K562 (cell line): Measurements from ENCODE around the gene MCM7. TPM values are rescaled to one million over a fixed set of nuclear protein-coding genes. Genes with fewer than 3 reads are reported as not detected.

ENCODE experiments used
- IFI16 ChIP-seq: fragments of 250-450 bp; sonication (Bioruptor Pico); IDR thresholded peaks from 2 replicates; pipeline ENCODE4 v2.1.2; 2022; ENCODE audit warnings: mild to moderate bottlenecking, inconsistent platforms
- MIER1 ChIP-seq: fragments of 450-650 bp; IDR thresholded peaks from 2 replicates; pipeline ENCODE4 v1.6.1; 2016; ENCODE audit warnings: antibody characterized with exemption, mild to moderate bottlenecking, low read depth
- NCOA6 ChIP-seq: fragments of 450-650 bp; IDR thresholded peaks from 2 replicates; pipeline ENCODE4 v1.6.1; 2017; ENCODE audit warnings: mild to moderate bottlenecking
- PTBP1 ChIP-seq: fragments of 200-400 bp; formaldehyde crosslinking; IDR thresholded peaks from 2 replicates; pipeline ENCODE4 v1.6.1; 2017; ENCODE audit warnings: low read depth, low read length
- RFX5 ChIP-seq: IDR thresholded peaks from 2 replicates; pipeline ENCODE4 v1.6.1; 2011; ENCODE audit warnings: low read depth, mild to moderate bottlenecking, improper control_type of control experiment, low read length
- ZNF589 ChIP-seq: fragments of 200-800 bp; sonication (Bioruptor generic); IDR thresholded peaks from 2 replicates; pipeline ENCODE4 v1.6.1; 2016; ENCODE audit warnings: low read depth, missing genetic modification characterization, missing compliant biosample characterization
- polyA plus RNA-seq, 8 experiments: library from polyadenylated mRNA; depleted of rRNA in 4 of 8; stranded (reverse) in 5 of 8; unstranded in 3 of 8; fragments of >200 nt; fragmentation: Nextera tagmentation in 2 of 8; fragmentation: Illumina TruSeq in 1 of 8; extraction: Ambion mirVana in 2 of 8; extraction: Trizol in 1 of 8; gene quantifications; 2 replicates each; pipeline versions ENCODE4 v1.2.1 to v1.2.3, GENCODE V29; 2011 to 2014; ENCODE audit warnings: inconsistent platforms in 1 of 8, missing spikeins in 1 of 8
- total RNA-seq, 7 experiments: library from RNA; depleted of rRNA in 6 of 7; stranded (reverse); fragments of >200 nt in 6 of 7; fragmentation: Illumina TruSeq in 2 of 7; extraction: Trizol in 2 of 7; gene quantifications; 2 replicates each; pipeline versions ENCODE4 v1.2.1 to v1.2.3, GENCODE V29; 2011 to 2021; ENCODE audit warnings: low replicate concordance in 1 of 7
- TF ChIP-seq, protein P1 (sequence below): fragments of 450-650 bp; IDR thresholded peaks from 2 replicates; pipeline ENCODE4 v1.6.1; 2018; ENCODE audit warnings: mild to moderate bottlenecking, low read depth; ENCODE audit not compliant: partially characterized antibody
- TF ChIP-seq, protein P2 (sequence below): sonication (generic); formaldehyde crosslinking; IDR thresholded peaks from 2 replicates; pipeline ENCODE4 v1.8.1; 2023; ENCODE audit warnings: mild to moderate bottlenecking, missing genetic modification reagents
- TF ChIP-seq, protein P3 (sequence below), 2 experiments: fragments of 450-650 bp in 1 of 2; sonication (generic) in 1 of 2; formaldehyde crosslinking in 1 of 2; IDR thresholded peaks in 1 of 2; conservative IDR thresholded peaks in 1 of 2; 2 replicates each; pipeline versions ENCODE4 v1.6.1 to v1.8.1; 2016 to 2023; ENCODE audit warnings: mild to moderate bottlenecking in 2 of 2, moderate library complexity in 2 of 2, inconsistent platforms in 1 of 2, missing genetic modification reagents in 1 of 2

MCM7 gene
- total and polyA plus RNA-seq, 9 of the 15 experiments (the other 6 are each of a cell fraction or from before 2014, with no cell fraction given) = 329 to 856 (median 437) TPM

DNA sequence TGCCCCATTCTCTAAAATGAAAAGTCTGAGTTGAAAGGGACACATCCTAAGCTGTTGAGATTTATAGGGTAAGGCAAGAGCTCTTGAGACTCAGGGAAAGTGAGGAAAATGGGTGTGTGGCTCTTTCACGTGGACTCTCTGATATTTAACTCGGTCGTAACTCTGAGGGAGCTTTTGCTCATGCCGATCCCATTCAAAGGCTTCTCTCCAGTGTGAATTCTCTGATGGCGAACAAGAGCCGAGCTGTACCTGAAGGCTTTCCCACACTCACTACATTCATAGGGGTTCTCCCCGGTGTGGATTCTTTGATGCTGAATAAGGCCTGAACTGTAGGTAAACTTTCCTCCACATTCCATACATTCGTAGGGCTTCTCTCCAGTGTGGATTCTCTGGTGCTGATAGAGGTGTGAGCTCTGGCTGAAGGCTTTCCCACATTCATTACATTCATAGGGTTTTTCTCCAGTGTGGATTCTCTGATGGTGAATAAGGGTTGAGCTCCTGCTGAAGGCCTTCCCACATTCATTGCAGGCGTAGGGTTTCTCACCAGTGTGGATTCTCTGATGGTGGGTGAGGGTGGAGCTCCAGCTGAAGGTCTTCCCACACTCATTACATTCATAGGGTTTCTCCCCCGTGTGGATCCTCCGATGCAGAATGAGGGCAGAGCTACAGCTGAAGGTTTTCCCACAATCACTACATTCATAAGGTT lies 30.0 kb downstream of the MCM7 start (continued):
- TF ChIP-seq, protein P1, sequence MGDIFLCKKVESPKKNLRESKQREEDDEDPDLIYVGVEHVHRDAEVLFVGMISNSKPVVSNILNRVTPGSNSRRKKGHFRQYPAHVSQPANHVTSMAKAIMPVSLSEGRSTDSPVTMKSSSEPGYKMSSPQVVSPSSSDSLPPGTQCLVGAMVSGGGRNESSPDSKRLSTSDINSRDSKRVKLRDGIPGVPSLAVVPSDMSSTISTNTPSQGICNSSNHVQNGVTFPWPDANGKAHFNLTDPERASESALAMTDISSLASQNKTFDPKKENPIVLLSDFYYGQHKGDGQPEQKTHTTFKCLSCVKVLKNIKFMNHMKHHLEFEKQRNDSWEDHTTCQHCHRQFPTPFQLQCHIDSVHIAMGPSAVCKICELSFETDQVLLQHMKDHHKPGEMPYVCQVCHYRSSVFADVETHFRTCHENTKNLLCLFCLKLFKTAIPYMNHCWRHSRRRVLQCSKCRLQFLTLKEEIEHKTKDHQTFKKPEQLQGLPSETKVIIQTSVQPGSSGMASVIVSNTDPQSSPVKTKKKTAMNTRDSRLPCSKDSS = peak; percentile 99
- TF ChIP-seq IFI16 (CRISPR knock-in tag) (no peak), NCOA6 (no peak), RFX5 (no peak), MIER1 (0 out of 2 replicates have a peak, but pooled peaks have one; percentile 22), PTBP1 (0 out of 2 replicates have a peak, but pooled peaks have one; percentile 70), ZNF589 (CRISPR knock-in tag) (no peak)
- TF ChIP-seq, protein P2, sequence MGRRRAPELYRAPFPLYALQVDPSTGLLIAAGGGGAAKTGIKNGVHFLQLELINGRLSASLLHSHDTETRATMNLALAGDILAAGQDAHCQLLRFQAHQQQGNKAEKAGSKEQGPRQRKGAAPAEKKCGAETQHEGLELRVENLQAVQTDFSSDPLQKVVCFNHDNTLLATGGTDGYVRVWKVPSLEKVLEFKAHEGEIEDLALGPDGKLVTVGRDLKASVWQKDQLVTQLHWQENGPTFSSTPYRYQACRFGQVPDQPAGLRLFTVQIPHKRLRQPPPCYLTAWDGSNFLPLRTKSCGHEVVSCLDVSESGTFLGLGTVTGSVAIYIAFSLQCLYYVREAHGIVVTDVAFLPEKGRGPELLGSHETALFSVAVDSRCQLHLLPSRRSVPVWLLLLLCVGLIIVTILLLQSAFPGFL (CRISPR knock-in tag) = no peak
- TF ChIP-seq, protein P3, sequence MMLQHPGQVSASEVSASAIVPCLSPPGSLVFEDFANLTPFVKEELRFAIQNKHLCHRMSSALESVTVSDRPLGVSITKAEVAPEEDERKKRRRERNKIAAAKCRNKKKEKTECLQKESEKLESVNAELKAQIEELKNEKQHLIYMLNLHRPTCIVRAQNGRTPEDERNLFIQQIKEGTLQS (IDR thresholded peaks at IDR 0.05) = no peak
- TF ChIP-seq, protein P3 (CRISPR knock-in tag; conservative IDR thresholded peaks at IDR 0.05) = no peak
